Stimulated activated naive CD4-positive, alpha-beta T cell treated with Interleukin-2 at 50 U/mL for 16 hours (primary cell): ENCODE results near the gene CENPX.
"Not testable (repeated sequence)": the region's sequence is repeated elsewhere in the genome, so short reads cannot be mapped to it uniquely, and the experiment has no call there.

Experiments used
- DNase-seq: peaks from one replicate; lab custom pipeline; 2025; lab: John Stamatoyannopoulos, UW

The CENPX gene

DNA sequence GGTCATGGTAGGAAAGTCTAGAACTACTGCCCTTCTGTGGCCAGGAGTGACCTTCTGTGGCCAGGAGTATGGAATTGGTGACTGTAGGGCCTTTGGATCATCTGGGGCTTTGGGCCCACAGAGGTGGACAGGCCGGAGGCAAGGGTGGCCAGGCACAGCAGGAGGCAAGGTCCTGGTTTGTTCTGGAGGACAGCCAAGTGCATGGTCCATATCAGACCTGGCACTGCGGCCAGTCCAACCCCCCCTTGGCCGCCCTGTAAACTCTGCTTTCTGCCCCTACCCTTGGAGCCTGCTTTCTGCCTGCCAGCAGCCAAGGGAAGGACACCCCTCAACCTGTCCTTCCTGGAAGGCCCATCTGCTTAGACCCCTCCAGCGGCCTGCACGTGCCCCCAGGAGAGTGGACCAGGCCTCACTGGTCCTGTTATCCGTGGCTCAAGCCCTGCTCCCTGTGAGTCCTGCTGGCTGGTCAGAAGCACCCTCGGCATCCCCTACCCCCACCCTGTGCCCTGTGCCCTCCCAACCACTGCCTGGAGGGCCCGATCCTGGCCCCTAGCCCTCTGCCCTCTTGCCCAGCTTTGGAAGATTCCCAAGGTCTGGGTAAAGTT is 17.1 kb upstream of the CENPX start:
- no peak for DNase-seq

DNA sequence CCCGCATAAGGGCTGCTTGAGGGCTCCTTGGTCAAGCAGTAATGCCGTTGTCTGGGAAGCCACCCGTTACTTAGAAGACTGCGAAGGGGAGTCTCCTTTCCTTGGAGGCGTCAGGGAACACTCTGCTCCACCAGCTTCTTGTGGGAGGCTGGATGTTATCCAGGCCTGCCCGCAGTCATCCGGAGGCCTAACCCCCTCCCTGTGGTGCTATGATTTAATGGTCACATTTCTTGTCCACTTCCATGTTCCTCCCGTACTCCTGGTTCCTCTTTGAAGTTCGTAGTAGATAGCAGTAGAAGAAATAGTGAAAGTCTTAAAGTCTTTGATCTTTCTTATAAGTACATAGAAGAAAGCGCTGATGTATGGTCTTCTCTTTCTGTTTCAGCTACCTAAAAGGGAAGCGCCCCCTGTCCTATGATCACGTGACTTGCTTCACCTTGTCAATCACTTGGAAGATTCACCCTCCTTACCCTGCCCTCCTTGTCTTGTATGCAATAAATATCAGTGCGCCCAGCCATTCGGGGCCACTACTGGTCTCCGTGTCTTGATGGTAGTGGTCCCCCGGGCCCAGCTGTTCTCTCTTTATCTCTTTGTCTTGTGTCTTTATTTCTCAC is 16.2 kb upstream of the CENPX start:
- DNase-seq = not testable (repeated sequence)

DNA sequence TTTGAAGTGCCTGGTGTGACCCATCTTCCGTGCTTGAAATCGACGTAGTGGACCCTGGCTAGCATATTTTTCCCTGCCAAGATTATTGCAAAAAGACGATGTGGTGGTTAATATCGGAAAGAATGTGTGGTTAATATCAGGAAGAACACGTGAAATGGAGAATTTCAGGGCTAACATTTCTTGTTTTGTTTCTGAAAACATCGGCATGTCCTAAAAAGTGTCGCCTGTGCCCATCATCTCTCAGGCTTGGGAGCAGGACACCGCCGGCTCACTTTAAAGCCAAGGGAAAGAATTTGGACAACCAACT is 15.2 kb upstream of the CENPX start:
- no peak for DNase-seq

DNA sequence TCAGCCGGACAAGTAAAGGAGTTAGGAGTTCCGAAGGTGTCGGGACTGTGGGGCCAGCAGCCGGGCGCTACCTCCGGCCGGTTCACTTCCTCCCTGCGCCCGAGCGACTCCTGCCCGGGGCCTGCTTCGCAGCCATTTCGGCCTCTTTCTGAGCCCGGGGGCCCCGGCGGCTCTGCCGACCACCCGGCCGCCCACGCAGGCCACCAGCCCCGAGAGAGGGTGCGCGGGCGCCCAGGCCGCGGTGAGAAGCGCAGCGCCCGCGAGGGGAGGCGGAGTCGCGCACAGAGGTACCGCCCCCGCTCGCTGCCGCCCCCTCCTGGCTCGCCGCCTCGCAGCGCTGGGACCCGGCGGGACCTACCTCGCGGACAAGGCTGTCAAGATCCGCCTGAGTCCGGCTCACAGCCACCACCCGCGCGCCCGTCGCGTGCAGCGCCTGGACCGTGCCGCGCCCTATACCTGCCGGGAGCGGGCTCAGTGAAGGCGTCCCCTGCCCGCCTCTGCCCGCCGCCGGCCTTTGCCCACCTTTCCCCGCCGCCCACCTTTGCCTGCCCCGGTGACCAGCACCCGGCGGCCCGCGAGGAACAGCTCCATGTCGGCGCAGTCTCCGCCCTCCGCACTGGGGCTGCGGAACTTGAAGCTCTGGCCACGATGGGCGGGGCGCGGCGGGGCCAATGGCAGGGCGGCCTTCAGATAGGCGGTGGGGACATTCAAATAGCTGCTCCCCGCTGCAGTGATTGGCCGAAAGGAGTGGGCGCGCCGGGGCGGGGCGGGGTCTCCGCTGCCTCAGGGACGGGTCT is 14.6 kb upstream of the CENPX start, which contains the start of gene DCXR:
TSS of gene DCXR (minus strand) at position 606 of the 797 bp plus-strand sequence. CDS start at position 591, 15 bp downstream.
- peak; percentile 97 for DNase-seq

DNA sequence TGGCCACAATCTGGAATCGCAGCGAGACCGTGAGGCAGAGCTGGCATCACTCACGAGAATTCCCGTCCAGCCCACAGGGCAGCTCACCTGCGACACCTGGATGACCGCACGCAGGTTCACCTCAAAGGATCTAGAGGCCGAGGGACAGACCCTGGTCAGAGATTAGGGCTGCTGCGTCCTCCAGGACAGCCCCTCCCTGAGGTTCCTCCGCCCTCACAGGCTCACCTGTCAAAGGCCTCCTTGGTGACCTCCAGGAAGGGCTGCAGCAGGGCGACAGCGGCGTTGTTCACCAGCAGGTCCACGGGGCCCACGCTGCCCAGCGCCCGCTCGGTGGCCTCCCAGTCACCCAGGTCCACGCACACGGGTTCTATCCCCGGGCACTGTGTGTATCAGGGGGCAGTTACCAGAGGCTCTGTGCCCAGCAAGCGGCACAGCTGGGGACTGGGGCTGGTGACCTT is 14.0 kb upstream of the CENPX start:
- no peak for DNase-seq

DNA sequence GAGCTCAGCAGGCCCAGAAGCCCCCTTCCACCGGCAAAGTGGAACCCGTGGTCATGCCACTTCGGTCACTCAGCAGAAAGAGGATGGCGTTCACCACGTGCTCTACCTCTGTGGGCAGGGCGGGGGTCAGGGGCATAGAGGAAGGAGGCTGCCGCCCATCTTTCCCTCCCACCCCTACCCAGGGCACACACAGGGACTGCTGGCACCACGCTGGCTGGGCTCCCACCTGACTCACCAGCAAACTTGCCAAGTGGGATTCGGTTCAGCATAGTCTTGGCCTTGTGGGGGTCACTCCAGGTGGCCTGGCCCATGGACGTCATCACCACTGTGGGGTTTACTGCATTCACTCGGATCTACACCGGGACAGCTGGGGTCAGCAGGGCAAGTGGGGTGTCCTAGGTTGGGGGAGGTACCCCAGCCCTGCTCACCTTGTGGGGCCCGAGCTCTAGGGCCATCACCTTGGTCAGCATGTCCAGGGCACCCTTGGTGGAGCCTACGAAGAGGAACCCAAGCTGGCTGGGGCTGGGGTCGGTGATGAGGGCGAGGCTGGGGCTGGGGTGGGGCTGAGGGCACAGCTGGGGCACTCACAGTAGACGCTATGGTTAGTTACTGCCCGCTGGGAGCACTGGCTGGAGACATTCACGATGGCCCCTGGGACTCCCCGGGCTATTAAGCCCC is 13.4 kb upstream of the CENPX start:
- DNase-seq = no peak

GRCh38 chr17:82035488-82035887 is 12.8 kb upstream of the CENPX start:
- DNase-seq = no peak

DNA sequence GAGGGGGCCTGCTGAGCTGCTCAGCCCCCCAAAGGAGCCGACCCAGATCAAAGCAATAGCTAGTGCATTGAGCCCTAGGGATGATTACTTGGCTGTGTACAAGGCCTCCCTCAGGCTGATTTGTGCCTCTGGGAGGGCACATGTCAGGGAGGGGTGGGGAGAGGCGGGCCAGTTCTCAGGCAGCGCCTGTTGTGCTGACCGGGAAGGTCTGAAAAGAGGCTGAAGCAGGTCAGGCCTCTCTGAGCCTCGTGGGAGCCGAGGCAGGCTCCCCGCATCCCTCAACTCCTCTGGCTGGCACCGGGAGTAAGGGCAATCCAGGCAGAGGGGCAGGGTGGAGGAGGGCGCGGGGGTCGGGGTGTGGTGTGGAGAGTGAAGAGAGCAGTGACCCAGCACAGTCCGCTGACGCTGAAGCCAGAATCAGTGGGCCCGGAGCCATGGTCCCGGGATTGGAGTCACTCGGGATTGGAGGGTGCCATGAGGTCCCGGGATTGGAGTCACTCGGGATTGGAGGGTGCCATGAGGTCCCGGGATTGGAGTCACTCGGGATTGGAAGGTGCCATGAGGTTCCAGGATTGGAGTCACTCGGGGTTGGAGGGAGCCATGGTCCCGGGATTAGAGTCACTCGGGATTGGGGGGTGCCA is 11.8 kb upstream of the CENPX start:
- no peak for DNase-seq

- DNase-seq = no peak
Measured at GRCh38 chr17:82033359-82034085, 10.8 kb upstream of the CENPX start.

GRCh38 chr17:82031885-82032627 is 9.4 kb upstream of the CENPX start:
- DNase-seq = peak; percentile 16

DNA sequence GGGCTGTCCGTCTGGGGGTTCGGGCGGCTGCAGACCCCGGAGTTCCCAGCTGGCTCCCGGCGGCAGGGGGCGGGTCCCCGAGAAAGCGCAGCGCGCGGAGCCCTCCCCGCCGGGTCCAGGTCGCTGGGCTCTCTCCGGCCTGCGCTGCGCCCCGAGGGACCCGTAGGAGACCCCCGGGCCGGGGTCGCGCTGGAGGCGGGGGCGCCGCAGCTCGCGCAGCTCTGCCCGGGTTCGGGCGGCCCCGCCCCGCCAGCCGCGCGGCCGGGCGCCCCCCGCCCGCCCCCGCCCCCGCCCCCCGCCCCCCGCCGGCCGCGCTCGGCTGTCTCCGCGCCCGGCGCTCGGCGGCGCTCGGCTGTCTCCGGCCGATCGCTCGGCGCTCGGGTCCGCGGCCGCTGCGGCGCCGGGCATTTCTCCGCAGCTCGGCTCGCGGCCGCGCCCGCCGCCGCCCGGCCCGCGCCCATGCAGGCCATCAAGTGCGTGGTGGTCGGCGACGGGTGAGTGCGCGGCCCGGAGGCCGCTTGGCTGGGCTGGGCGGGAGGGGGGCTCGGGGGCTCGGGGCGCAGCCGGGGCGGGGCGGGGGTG is 8.7 kb upstream of the CENPX start, which contains the start of gene RAC3:
TSS of gene RAC3 (plus strand) at position 376 of the 582 bp plus-strand sequence. CDS start at position 460, 84 bp downstream.
- no peak for DNase-seq

GRCh38 chr17:82030470-82031302 is 8.0 kb upstream of the CENPX start:
- peak; percentile 66 for DNase-seq

DNA sequence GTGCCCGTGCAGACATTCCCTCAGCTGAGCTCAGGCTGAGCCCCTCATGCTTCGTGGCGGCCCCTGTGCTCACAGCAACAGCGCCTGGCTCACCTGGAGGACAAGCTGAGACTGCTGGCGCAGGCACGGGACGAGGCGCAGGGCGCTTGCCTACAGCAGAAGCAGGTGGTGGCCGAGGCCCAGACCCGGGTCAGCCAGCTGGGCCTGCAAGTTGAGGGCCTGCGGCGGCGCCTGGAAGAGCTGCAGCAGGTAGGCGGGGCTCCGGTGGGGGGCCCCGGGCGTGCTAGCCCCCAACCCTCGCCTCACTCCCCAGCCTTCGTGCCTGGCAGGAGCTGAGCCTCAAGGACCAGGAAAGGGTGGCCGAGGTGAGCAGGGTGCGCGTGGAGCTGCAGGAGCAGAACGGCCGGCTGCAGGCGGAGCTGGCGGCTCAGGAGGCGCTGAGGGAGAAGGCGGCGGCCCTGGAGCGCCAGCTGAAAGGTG is 7.4 kb upstream of the CENPX start:
- DNase-seq = no peak

- DNase-seq = no peak
Measured at GRCh38 chr17:82029391-82029790, 6.7 kb upstream of the CENPX start.

GRCh38 chr17:82028966-82029365 is 6.3 kb upstream of the CENPX start:
- no peak for DNase-seq

GRCh38 chr17:82028246-82028645 is 5.6 kb upstream of the CENPX start:
- DNase-seq = no peak

- no peak for DNase-seq
Measured at GRCh38 chr17:82025401-82026107, 2.9 kb upstream of the CENPX start.

DNA sequence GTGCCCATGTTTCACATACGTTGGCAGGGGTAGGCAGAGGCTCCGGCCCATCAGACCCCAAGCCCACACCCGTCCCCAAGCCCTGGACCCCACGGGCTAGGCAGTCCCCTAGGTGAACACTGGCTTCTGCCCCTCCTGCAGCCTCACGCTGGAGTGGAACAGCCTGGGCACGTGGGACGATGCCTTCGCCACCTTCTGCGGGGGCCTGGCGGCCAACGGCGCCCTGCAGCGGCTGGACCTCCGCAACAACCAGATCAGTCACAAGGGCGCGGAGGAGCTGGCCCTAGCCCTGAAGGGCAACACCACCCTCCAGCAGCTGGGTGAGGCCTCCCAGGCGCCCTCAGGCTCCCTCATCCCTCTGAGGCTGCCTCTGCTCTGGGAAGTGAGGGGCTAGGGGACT is 2.2 kb upstream of the CENPX start:
- DNase-seq = no peak
